Measurements from ENCODE around the gene ANKDD1B. TPM values are rescaled to one million over a fixed set of nuclear protein-coding genes. Genes with fewer than 3 reads are reported as not detected.

ANKDD1B gene
- total and polyA plus RNA-seq, 2 experiments from 2014 or later: 0.40 to 0.73 TPM

DNA sequence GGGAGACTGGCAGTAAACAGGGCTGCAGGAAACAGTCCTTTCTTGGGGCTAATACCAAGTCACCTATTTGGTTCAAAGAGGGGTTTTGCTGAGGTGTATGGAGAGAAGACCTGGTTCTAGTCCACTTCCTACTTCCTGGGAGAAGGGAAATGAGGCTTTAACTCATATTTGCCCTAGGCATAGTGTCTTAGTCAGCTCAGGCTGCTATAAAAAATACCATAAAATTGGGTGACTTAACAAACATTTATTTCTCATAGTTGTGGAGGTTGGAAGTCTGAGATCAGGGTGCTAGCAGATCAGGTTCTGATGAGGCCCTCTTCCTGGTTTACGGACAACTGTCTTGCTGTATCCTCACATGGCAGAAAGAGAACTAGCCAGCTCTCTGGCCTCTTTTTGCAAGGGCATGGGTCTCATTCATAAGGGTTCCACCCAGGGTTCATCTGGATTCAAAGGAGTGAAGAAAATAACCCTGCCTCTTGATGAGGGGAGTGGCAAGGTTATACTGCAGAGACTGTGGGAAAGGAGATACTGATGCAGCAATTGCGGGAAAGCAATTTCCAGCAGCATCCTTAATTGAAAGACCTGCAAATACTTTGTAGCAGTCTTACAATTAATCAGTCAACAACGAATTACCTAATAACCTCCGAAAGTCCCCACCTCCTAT is 40.5 kb downstream of the ANKDD1B start:
- H3K4me3 Mint-ChIP-seq: no peak overlapping the region
- Histone ChIP-seq H3K27ac (ENCODE audit: low read depth) (no peak overlapping the region), H4K20me1 (replicated peaks; ENCODE audit: insufficient read depth) (no peaks in the 10 kb centered on the region), H3K36me3 (ENCODE audit: insufficient read depth) (no peaks in the 10 kb centered on the region), H3K4me2 (no peak overlapping the region), H3K4me1 (ENCODE audit: insufficient read depth) (peaks cover 14% of the 10 kb centered on the region), H3F3A (replicated peaks; ENCODE audit: low read depth) (no peaks in the 10 kb centered on the region), H3K9me2 (ENCODE audit: insufficient read depth) (no peaks in the 10 kb centered on the region), H2AFZ (no peak overlapping the region), H3K27me3 (ENCODE audit: insufficient read depth) (no peaks in the 10 kb centered on the region), H3K79me2 (replicated peaks; ENCODE audit: insufficient read depth) (no peaks in the 10 kb centered on the region), H3K4me3 (no peak overlapping the region)
- peaks cover 14% of the 10 kb centered on the region for H3K27me3 Mint-ChIP-seq (ENCODE audit: insufficient read depth, low read depth, poor library complexity)
- no peak for TF ChIP-seq CREB1 (CRISPR knock-in tag; IDR thresholded peaks at IDR 0.05; ENCODE audit: low read depth)
- no peak for TF ChIP-seq POLR2AphosphoS5 (IDR thresholded peaks at IDR 0.05; ENCODE audit: low read depth)
- TF ChIP-seq EZH2phosphoT487 (IDR thresholded peaks at IDR 0.05; ENCODE audit: unreplicated experiment): no peak
- ATAC-seq (no peak), DNase-seq (ENCODE audit: low spot score) (no peak)
- peaks cover 3% of the 10 kb centered on the region; the same call in 1 of the 3 replicates for H3K36me3 Mint-ChIP-seq (ENCODE audit: low read depth)
- H3K4me1 Mint-ChIP-seq: peaks cover 14% of the 10 kb centered on the region
- peaks cover 7% of the 10 kb centered on the region; the same call in 2 of the 3 replicates for H3K9me3 Mint-ChIP-seq
- no peak overlapping the region for H3K27ac Mint-ChIP-seq

DNA sequence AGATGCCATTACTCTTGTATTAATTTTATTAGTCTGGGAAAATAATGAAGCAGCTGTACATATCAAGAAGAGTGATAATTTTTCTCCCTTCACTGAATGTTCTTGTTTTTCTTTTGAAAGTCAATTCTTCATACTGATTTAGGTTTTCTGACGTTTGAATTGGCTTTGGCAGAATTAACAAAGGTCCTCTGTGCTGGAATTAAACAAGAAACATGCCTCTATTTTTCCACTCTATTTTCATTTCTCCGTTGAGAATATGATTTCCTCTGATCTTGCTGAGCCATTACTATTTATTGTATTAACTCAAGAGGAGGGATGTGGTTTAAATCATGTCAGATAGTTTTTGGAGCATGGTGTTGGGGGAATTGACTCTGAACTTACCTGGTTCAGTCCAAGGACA is 42.3 kb downstream of the ANKDD1B start:
- Mint-ChIP-seq H3K36me3 (ENCODE audit: low read depth) (no peaks in the 10 kb centered on the region), H3K27ac (no peak overlapping the region), H3K4me1 (peaks cover 15% of the 10 kb centered on the region), H3K27me3 (ENCODE audit: insufficient read depth, low read depth, poor library complexity) (peaks cover 14% of the 10 kb centered on the region), H3K9me3 (peaks cover 3% of the 10 kb centered on the region; the same call in 1 of the 3 replicates), H3K4me3 (no peak overlapping the region)
- H3K4me2 ChIP-seq: no peak overlapping the region
- no peak overlapping the region for H3K4me3 ChIP-seq
- H3K36me3 ChIP-seq (ENCODE audit: insufficient read depth): no peaks in the 10 kb centered on the region
- DNase-seq (ENCODE audit: low spot score) (no peak), ATAC-seq (no peak)
- no peak overlapping the region for H3K27ac ChIP-seq (ENCODE audit: low read depth)
- H3F3A ChIP-seq (replicated peaks; ENCODE audit: low read depth): no peaks in the 10 kb centered on the region
- H2AFZ ChIP-seq: peak overlapping the region; percentile 70; the same call in 1 of the 2 replicates
- peaks cover 16% of the 10 kb centered on the region for H3K4me1 ChIP-seq (ENCODE audit: insufficient read depth)
- no peaks in the 10 kb centered on the region for H4K20me1 ChIP-seq (replicated peaks; ENCODE audit: insufficient read depth)
- H3K27me3 ChIP-seq (ENCODE audit: insufficient read depth): no peaks in the 10 kb centered on the region
- no peaks in the 10 kb centered on the region for H3K79me2 ChIP-seq (replicated peaks; ENCODE audit: insufficient read depth)
- H3K9me2 ChIP-seq (ENCODE audit: insufficient read depth): no peaks in the 10 kb centered on the region
- TF ChIP-seq ZNF331 (CRISPR knock-in tag; IDR thresholded peaks at IDR 0.05; ENCODE audit: low read depth) (no peak), ZNF114 (CRISPR knock-in tag; IDR thresholded peaks at IDR 0.05) (no peak), EZH2phosphoT487 (IDR thresholded peaks at IDR 0.05; ENCODE audit: unreplicated experiment) (no peak), STAT1 (IDR thresholded peaks at IDR 0.05; ENCODE audit: unreplicated experiment) (no peak), JUNB (IDR thresholded peaks at IDR 0.05; ENCODE audit: unreplicated experiment) (no peak)
- TF ChIP-seq, protein P1, sequence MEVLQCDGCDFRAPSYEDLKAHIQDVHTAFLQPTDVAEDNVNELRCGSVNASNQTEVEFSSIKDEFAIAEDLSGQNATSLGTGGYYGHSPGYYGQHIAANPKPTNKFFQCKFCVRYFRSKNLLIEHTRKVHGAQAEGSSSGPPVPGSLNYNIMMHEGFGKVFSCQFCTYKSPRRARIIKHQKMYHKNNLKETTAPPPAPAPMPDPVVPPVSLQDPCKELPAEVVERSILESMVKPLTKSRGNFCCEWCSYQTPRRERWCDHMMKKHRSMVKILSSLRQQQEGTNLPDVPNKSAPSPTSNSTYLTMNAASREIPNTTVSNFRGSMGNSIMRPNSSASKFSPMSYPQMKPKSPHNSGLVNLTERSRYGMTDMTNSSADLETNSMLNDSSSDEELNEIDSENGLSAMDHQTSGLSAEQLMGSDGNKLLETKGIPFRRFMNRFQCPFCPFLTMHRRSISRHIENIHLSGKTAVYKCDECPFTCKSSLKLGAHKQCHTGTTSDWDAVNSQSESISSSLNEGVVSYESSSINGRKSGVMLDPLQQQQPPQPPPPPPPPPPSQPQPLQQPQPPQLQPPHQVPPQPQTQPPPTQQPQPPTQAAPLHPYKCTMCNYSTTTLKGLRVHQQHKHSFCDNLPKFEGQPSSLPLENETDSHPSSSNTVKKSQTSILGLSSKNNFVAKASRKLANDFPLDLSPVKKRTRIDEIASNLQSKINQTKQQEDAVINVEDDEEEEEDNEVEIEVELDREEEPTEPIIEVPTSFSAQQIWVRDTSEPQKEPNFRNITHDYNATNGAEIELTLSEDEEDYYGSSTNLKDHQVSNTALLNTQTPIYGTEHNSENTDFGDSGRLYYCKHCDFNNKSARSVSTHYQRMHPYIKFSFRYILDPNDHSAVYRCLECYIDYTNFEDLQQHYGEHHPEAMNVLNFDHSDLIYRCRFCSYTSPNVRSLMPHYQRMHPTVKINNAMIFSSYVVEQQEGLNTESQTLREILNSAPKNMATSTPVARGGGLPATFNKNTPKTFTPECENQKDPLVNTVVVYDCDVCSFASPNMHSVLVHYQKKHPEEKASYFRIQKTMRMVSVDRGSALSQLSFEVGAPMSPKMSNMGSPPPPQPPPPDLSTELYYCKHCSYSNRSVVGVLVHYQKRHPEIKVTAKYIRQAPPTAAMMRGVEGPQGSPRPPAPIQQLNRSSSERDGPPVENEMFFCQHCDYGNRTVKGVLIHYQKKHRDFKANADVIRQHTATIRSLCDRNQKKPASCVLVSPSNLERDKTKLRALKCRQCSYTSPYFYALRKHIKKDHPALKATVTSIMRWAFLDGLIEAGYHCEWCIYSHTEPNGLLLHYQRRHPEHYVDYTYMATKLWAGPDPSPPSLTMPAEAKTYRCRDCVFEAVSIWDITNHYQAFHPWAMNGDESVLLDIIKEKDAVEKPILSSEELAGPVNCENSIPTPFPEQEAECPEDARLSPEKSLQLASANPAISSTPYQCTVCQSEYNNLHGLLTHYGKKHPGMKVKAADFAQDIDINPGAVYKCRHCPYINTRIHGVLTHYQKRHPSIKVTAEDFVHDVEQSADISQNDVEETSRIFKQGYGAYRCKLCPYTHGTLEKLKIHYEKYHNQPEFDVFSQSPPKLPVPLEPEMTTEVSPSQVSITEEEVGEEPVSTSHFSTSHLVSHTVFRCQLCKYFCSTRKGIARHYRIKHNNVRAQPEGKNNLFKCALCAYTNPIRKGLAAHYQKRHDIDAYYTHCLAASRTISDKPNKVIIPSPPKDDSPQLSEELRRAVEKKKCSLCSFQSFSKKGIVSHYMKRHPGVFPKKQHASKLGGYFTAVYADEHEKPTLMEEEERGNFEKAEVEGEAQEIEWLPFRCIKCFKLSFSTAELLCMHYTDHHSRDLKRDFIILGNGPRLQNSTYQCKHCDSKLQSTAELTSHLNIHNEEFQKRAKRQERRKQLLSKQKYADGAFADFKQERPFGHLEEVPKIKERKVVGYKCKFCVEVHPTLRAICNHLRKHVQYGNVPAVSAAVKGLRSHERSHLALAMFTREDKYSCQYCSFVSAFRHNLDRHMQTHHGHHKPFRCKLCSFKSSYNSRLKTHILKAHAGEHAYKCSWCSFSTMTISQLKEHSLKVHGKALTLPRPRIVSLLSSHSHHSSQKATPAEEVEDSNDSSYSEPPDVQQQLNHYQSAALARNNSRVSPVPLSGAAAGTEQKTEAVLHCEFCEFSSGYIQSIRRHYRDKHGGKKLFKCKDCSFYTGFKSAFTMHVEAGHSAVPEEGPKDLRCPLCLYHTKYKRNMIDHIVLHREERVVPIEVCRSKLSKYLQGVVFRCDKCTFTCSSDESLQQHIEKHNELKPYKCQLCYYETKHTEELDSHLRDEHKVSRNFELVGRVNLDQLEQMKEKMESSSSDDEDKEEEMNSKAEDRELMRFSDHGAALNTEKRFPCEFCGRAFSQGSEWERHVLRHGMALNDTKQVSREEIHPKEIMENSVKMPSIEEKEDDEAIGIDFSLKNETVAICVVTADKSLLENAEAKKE (CRISPR knock-in tag; IDR thresholded peaks at IDR 0.05): no peak
- TF ChIP-seq, protein P2, sequence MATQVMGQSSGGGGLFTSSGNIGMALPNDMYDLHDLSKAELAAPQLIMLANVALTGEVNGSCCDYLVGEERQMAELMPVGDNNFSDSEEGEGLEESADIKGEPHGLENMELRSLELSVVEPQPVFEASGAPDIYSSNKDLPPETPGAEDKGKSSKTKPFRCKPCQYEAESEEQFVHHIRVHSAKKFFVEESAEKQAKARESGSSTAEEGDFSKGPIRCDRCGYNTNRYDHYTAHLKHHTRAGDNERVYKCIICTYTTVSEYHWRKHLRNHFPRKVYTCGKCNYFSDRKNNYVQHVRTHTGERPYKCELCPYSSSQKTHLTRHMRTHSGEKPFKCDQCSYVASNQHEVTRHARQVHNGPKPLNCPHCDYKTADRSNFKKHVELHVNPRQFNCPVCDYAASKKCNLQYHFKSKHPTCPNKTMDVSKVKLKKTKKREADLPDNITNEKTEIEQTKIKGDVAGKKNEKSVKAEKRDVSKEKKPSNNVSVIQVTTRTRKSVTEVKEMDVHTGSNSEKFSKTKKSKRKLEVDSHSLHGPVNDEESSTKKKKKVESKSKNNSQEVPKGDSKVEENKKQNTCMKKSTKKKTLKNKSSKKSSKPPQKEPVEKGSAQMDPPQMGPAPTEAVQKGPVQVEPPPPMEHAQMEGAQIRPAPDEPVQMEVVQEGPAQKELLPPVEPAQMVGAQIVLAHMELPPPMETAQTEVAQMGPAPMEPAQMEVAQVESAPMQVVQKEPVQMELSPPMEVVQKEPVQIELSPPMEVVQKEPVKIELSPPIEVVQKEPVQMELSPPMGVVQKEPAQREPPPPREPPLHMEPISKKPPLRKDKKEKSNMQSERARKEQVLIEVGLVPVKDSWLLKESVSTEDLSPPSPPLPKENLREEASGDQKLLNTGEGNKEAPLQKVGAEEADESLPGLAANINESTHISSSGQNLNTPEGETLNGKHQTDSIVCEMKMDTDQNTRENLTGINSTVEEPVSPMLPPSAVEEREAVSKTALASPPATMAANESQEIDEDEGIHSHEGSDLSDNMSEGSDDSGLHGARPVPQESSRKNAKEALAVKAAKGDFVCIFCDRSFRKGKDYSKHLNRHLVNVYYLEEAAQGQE (IDR thresholded peaks at IDR 0.05; ENCODE audit: unreplicated experiment): no peak
- TF ChIP-seq, protein P3, sequence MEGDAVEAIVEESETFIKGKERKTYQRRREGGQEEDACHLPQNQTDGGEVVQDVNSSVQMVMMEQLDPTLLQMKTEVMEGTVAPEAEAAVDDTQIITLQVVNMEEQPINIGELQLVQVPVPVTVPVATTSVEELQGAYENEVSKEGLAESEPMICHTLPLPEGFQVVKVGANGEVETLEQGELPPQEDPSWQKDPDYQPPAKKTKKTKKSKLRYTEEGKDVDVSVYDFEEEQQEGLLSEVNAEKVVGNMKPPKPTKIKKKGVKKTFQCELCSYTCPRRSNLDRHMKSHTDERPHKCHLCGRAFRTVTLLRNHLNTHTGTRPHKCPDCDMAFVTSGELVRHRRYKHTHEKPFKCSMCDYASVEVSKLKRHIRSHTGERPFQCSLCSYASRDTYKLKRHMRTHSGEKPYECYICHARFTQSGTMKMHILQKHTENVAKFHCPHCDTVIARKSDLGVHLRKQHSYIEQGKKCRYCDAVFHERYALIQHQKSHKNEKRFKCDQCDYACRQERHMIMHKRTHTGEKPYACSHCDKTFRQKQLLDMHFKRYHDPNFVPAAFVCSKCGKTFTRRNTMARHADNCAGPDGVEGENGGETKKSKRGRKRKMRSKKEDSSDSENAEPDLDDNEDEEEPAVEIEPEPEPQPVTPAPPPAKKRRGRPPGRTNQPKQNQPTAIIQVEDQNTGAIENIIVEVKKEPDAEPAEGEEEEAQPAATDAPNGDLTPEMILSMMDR (conservative IDR thresholded peaks at IDR 0.05; ENCODE audit: low read depth in 2 of 2): no peak

All from GM23338 (cell line).